Activated T-helper 1 cell treated with anti-CD3 and anti-CD28 coated beads, Interleukin-2, amount 50 U/mL, for 16 hours (primary cell): ENCODE results near the gene DNAH10.
A peak's percentile ranks its signal among the peaks of the same experiment; 100 is the strongest.
"Not testable (repeated sequence)": the region's sequence is repeated elsewhere in the genome, so short reads cannot be mapped to it uniquely, and the experiment has no call there.

Experiments
- DNase-seq, 2 donors: peaks; one replicate each; pipeline ENCODE4 v3.0.0-alpha.2; 2020; ENCODE audit warnings: low read depth in 1 of 2, low spot score in 1 of 2

DNAH10 gene

GRCh38 chr12:123905319-123905925 lies 143.3 kb downstream of the DNAH10 start:
- DNase-seq, result peak; percentile 16 to 44

DNA sequence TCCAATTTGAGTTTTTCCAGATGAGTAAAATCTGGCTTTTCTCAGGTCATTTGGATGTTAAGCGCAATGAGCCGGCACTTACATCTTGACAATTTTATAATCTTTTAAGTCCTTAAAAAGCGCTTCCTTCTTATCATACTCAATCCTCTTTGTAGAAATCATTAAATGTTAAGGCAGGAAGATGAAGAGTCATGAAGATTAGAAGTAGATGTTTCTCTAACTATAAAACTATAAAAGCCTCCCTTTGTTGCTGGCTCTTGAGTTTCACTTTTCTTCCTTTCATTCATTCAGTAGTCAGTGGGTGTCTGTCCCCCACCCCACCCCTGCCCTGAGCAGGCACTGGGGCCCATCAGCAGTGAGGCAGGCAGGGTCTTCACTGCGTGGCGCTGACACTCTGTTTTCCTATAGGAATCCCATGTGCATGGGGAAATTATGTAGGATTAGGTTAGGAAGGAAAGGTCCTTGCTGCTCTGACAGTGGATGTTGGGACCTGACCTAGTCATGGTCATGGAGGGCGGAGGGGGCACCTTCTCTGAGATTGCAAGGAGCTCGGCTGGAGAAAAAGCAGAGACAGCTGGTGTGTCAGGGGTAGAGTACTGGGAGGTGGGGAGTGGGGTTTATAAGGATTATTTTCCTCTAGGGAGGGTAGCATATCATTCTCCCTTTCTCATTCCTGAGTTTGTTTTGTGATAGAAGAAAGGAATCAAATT lies 144.8 kb downstream of the DNAH10 start:
- DNase-seq, result no peak

DNA sequence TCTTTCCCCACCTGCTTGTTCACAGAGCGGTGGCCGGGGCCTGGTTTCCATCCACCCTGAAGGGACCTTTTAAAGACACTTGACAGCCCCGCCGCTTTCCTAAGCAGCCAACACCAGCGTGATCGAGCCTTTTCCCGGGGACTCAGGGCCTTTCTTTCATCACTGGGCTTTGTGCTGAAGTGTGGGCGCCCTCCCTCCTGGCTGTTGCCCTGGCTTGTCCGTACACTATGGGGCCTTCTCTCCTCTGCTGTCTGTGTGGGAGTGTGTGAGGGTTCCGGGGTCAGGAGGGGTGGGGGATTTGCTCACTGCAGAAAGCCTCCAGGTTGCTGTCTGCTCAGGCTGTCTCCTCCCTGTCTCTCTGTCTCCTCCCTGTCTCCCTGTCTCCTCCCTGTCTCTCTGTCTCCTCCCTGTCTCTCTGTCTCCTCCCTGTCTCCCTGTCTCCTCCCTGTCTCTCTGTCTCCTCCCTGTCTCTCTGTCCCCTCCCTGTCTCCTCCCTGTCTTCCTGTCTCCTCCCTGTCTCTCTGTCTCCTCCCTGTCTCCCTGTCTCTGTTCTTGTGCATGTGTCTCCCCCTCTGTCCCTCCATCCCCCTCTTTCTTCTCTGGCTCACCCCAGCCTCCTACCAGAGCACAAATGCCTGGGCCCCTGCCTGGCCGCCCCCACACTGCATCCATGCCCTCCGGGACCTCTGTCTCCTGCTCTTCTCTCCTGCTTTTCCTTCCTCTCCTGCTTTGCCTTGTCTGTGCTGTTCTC lies 145.8 kb downstream of the DNAH10 start:
- DNase-seq, result no peak

DNA sequence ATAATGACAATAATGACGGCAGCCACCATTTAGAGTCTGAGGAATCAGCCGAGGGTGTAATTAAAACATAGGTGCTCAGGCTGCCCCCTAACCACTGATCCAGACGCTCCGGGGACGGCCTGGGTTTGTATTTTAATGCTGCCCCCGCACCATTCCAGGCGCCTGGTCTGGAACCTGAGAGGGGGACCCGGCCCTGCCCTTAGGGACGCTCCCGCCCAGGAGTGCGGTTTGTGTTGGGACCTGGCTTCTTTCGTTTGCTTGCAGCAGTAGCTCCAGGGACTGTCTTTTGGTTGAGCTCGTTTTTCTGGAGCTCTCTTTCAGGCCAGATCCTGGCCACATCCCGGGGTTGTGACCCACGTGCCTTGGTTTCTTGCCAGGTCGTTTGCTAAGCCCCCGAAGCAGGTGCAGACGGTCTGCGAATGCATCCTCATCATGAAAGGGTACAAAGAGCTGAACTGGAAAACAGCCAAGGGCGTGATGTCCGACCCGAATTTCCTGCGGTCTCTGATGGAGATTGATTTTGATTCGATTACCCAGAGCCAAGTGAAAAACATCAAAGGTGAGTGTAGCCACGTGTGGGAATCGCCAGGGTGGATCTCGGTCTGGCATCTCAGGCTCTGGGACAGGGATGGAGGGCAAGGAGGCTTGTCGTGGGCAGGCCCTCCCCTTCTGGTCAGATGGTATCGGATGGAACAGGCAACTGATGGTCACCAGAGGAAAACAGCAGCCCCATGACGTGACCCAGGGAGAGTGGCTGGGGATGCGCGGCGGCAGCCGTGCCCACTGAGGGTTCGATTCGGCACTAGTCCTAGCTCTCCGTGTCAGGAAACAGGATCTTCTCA lies 147.0 kb downstream of the DNAH10 start:
- DNase-seq, result no peak

DNA sequence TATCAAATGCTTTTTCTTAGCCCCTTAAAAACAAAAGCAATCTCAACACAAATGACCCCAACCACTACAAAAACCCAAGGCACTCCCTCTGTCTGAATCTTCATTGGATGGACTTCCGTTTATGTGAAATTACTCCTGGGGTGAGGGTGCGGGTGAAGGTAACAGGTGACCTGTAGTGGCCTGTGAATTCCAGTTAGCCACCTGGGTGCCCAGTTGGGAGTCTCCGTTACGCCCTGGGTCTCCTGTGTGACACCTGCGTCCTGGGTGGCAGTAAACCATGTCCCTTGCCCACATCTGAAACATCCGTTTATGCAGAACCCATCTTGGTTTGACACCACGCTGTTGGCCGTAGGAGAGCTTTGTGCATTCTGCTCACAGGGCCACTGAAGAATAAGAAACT lies 148.0 kb downstream of the DNAH10 start:
- no peak for DNase-seq

GRCh38 chr12:123910761-123911193 lies 148.7 kb downstream of the DNAH10 start:
- no peak for DNase-seq

DNA sequence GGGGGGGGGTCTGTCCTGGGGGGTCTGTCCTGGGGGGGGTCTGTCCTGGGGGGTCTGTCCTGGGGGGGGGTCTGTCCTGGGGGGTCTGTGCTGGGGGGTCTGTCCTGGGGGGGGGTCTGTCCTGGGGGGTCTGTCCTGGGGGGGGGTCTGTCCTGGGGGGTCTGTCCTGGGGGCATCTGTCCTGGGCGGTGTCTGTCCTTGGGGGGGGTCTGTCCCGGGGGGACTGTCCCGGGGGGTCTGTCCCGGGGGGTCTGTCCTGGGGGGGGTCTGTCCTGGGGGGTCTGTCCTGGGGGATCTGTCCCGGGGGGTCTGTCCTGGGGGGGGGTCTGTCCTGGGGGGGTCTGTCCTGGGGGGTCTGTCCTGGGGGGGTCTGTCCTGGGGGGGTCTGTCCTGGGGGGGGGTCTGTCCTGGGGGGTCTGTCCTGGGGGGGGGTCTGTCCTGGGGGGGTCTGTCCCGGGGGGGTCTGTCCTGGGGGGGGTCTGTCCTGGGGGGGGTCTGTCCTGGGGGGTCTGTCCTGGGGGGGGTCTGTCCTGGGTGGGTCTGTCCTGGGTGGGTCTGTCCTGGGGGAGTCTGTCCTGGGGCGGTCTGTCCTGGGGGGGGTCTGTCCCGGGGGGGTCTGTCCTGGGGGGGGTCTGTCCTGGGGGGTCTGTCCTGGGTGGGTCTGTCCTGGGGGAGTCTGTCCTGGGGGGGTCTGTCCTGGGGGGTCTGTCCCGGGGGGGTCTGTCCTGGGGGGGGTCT lies 149.7 kb downstream of the DNAH10 start:
- not testable (repeated sequence) for DNase-seq

DNA sequence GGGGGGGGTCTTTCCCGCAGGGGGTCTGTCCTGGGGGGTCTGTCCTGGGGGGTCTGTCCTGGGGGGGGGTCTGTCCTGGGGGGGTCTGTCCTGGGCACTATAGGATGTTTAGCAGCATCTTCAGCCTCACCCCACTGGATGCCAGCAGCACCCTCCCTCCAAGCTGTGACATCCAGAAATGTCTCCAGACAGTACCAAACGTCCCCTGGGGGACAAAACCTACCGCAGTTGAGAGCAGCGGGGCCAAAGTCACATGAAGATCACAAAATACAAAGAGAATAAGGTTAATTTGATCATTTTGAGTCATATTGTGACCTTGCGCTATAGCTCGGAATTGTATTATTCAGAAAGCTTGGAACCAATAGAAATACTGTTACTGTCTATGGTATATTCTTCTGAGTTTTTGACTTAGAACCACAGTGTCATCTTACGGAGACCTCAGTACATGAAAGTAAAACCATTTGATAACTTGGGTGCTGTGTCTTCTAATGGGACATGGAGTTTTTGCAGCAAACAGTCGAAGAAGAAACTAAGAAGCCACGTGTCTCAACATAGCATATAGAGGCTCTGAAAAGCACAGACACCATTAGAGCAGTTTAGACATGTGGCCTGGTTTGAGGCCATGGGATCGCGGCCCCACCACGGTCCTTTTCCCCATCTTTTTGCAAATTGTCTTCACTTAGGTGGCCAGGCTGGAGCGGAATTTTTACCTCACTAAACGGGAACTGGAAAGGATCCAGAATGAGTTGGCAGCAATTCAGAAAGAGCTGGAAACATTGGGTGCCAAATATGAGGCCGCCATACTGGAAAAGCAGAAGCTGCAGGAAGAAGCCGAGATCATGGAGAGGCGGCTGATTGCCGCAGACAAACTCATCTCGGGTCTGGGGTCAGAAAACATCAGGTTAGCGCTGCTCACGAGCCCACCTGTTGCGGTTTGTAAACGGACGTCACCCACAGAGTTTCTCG lies 150.6 kb downstream of the DNAH10 start:
- DNase-seq, result no peak

DNA sequence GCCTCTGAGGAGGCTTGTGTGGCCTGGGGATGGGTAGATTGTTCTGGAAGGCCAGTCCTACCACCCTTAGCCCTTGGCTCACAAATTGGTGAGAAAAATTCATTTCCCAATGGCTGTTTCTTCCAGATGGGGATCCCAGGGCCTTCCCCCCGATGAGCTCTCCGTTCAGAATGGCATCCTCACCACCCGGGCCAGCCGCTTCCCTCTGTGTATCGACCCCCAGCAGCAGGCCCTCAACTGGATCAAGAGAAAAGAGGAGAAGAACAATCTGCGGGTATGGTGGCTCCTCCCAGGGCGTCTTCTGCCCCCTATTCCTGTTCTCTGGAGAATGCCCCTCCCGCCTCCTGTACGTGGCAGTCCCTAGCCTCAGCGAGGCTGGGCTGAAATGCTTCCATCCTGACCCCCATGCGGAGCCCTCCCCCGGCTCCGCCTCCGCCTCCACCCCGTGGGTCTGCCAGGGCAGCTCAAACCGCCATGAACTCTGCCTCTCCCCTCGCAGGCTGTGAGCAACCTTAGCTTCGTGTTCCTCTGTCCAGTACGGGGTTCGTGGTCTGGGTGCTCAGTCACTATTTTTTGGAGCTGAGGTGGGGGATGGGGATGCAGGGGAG lies 152.7 kb downstream of the DNAH10 start:
- no peak for DNase-seq

DNA sequence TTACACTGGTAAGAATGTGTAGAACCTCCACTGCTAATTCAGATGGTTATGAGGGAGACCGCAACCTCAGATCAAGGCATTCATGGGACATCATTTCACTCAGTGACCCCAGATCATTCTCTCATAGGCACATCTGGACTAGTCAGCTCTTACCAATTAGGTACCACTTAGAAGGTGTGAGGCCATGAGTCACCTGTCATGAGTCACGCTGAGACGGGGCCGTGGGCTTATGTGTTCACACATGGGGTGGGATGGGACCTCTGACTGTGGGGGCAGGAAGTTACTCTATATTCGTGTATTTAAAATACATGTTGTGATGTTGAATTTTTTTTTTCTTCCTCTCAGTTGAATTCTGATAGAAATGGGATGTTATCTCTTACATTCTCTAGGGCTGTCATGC lies 154.6 kb downstream of the DNAH10 start:
- peak in 1 of 2 donors; percentile 39 for DNase-seq

DNA sequence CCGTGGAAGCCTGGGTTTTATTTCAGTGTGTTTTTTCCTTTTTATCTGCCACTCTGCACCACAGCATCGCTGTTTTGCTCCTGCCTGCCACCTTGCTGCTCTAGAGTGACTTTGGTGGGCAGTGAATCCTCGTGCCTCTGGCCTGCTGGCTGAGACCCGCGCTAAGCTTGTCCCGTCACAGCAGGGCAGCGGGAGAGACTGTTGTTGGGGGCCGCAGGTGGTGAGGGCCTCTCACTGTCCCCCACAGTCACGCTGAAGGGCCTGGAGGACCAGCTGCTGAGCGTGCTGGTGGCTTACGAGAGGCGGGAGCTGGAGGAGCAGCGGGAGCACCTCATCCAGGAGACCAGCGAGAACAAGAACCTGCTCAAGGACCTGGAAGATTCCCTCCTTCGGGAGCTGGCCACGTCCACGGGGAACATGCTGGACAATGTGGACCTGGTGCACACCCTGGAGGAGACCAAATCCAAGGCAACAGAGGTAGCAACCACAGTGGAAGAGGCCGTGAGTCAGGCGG lies 155.3 kb downstream of the DNAH10 start:
- no peak for DNase-seq

- DNase-seq, result no peak
Measured at GRCh38 chr12:123919980-123920360, 157.9 kb downstream of the DNAH10 start.

GRCh38 chr12:123923038-123923437 lies 160.9 kb downstream of the DNAH10 start:
- DNase-seq, result no peak

DNA sequence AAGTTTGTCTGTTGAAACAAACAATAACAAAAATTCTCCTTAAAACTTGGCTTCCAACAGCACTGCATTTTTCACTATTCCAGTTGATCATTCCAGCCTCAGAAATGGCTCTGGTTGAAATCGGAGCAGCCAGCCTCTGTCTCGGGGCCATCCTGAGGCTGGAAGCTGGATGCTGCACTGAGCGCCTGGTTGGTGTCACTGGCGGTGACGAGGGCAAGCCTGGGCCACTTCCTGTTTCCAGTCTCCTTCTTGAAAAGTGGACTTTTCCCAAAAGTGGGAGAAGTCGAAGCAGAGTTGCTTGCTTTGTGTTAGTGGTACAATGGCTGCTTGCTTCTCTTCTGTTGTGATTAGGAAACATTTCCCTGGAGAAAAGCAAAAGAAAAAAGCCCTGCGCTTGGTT lies 161.8 kb downstream of the DNAH10 start:
- no peak for DNase-seq

- no peak for DNase-seq
Measured at GRCh38 chr12:123924539-123924938, 162.4 kb downstream of the DNAH10 start.

DNA sequence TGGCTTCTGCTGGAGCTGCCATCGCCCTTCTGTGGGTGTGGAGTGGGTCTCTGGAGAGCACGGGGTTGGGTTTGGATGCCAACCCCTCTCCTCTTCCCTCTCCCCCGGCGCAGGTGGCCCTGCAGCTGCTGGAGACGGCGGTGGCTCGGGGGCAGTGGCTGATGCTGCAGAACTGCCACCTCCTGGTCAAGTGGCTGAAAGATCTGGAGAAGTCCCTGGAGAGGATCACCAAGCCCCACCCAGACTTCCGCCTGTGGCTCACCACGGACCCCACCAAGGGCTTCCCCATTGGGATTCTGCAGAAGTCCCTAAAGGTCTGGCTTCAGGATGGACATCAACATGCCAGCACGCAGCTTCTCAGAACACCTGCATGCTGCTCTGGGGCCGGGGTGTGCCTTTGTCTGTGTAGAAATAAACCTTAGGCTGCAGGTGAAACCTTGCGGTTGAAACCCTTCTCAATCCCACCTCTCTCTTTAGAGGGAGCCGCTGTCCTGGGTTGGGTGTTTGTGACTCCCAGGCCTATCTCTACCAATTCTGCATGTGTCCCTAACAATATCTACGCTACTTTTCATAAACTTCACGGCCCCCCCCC lies 166.3 kb downstream of the DNAH10 start:
- no peak for DNase-seq

GRCh38 chr12:123928897-123929296 lies 166.8 kb downstream of the DNAH10 start:
- no peak for DNase-seq

DNA sequence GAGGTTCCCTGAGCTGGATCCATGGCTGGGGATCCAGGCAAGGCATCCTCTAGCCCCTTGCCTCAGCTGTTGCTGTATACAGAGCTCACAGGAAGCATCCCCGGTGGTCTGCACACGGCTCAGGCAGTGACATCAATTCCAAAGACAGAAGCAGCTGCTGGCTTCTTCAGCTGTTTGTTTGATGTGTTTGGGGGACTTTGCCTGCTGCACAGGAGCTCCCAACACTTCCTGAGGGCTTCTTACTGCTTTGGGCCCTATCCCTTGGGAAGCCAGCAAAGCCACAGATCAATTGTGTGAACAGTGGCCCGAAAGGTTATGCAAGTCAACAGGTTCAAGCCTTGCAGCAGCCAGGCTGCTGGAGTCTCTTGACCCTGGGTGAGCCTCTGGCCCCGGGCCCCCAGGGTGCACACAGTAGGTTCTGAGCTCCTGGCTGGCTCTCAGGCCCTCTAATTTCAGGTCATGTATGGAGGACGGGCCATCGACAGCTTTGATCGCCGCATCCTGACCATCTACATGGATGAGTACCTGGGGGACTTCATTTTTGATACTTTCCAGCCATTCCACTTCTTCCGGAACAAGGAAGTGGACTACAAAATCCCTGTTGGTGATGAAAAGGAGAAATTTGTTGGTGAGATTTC lies 168.0 kb downstream of the DNAH10 start:
- DNase-seq, result no peak
